ENCODE results near the gene LMOD1. TPM values are rescaled to one million over a fixed set of nuclear protein-coding genes. Genes with fewer than 3 reads are reported as not detected.

LMOD1 gene
- total RNA-seq, 1 donor from 2014 or later: 0.26 TPM

DNA sequence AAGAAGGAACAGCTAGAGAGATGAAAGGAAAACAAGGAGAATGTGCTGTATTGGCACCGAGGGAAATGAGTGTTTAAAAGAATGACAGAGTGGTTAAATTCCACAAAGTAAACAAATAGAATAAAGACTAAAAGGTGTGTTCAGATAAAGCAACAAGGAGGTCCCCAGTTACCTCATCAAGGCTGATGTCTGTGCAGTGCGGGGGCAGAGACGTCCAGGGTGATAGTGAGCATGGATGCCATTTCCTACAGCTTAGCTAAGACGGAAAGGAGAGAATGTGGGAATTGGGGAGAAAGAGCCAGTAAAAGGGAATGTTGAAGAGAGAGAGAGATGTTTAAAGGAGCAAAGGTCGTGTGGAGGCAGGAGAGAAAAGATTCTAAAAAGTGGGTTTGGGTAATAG, 15.5 kb downstream of the LMOD1 start:
- TF ChIP-seq, protein P1, sequence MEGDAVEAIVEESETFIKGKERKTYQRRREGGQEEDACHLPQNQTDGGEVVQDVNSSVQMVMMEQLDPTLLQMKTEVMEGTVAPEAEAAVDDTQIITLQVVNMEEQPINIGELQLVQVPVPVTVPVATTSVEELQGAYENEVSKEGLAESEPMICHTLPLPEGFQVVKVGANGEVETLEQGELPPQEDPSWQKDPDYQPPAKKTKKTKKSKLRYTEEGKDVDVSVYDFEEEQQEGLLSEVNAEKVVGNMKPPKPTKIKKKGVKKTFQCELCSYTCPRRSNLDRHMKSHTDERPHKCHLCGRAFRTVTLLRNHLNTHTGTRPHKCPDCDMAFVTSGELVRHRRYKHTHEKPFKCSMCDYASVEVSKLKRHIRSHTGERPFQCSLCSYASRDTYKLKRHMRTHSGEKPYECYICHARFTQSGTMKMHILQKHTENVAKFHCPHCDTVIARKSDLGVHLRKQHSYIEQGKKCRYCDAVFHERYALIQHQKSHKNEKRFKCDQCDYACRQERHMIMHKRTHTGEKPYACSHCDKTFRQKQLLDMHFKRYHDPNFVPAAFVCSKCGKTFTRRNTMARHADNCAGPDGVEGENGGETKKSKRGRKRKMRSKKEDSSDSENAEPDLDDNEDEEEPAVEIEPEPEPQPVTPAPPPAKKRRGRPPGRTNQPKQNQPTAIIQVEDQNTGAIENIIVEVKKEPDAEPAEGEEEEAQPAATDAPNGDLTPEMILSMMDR (IDR thresholded peaks at IDR 0.05; ENCODE audit: insufficient read depth, low read length, severe bottlenecking): no peak
- Histone ChIP-seq H3K36me3 (ENCODE audit: control insufficient read depth, insufficient read depth, low read length) (no peaks in the 10 kb centered on the region), H3K27me3 (ENCODE audit: control insufficient read depth, insufficient read depth, low read length) (no peaks in the 10 kb centered on the region), H3K4me3 (ENCODE audit: low read depth, low read length) (no peak overlapping the region)
- no peak for FAIRE-seq
- no peak for DNase-seq (ENCODE audit: low read depth)

DNA sequence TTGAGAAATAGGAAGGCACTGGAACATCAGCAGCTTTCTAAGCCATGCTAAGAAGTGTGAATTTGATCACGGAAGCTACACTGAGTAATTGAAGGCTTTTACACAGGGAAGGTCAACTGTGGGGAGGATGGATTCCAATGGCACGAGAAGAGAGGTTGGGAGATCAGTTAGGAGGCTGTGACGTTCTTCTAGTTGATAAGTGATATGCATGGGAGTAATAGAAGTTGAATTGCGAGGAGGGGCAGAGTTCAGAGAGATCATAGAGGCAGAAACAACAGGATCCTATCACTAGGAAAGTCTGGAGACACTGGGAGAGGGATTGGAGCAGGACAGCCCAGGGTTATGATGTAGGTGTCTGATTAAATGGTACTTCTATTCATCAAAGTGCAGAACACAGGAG, 16.2 kb downstream of the LMOD1 start:
- no peaks in the 10 kb centered on the region for H3K27me3 ChIP-seq (ENCODE audit: control insufficient read depth, insufficient read depth, low read length)
- peak; percentile 58 for FAIRE-seq
- no peak overlapping the region for H3K4me3 ChIP-seq (ENCODE audit: low read depth, low read length)
- DNase-seq (ENCODE audit: low read depth): no peak
- H3K36me3 ChIP-seq (ENCODE audit: control insufficient read depth, insufficient read depth, low read length): no peaks in the 10 kb centered on the region
- TF ChIP-seq, protein P1 (IDR thresholded peaks at IDR 0.05; ENCODE audit: insufficient read depth, low read length, severe bottlenecking): no peak

DNA sequence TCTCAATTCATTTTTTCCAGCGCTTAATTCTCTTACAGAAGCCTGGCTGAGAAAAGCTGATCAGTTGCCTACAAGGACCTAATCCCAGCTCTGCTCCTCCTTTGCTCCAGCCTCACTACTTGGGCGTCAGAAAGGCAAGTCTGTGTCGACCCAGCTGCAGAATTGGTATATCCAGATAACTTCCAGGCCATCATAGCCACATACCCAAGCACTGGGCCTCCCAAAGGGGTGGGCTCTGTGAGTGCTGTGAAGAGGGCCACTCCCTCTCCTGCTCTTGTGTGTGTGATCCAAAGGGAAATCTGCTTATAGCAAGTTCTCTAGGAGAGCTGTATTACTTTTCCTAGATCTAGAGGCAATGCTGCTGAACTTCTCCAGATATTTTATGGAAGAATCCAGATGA, 18.1 kb downstream of the LMOD1 start:
- no peaks in the 10 kb centered on the region for H3K27me3 ChIP-seq (ENCODE audit: control insufficient read depth, insufficient read depth, low read length)
- FAIRE-seq: no peak
- TF ChIP-seq, protein P1 (IDR thresholded peaks at IDR 0.05; ENCODE audit: insufficient read depth, low read length, severe bottlenecking): no peak

DNA sequence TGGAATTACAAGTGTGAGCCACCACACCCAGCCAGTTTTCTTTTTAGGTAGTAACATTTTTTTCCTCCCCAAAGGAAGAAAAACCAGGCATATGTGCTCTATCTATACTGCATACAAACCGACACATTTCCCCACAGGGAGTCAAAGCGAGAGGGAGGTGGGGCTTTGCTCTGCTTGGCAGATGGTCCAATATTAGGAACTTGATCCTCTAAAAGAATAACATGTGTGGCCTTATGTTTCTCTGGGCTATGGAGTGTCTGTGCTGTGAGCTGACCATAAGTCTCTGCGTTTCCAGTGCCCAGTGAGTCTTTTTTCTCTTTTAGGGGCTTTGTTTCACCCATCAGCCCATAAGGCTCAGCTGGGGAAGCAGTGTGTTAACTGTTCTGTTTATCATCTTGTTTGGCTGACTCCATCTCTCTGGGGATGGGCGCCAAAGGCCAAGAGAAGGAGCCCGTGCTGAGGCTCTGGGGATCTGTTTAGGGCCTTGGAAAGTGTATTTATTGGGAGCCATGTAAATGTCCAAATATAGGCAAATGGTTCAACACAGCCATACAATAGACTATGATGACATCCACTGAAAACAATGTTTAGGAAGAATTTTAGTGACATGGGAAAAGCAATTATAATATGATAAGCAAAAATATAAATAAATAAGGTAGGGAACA, 20.2 kb downstream of the LMOD1 start:
- no peak for DNase-seq (ENCODE audit: low read depth)
- no peak for FAIRE-seq
- Histone ChIP-seq H3K27me3 (ENCODE audit: control insufficient read depth, insufficient read depth, low read length) (no peaks in the 10 kb centered on the region), H3K4me3 (ENCODE audit: low read depth, low read length) (no peak overlapping the region), H3K36me3 (ENCODE audit: control insufficient read depth, insufficient read depth, low read length) (no peaks in the 10 kb centered on the region)
- TF ChIP-seq, protein P1 (IDR thresholded peaks at IDR 0.05; ENCODE audit: insufficient read depth, low read length, severe bottlenecking): no peak

More for the DNA sequence above, 18.1 kb downstream of the LMOD1 start:
- H3K36me3 ChIP-seq (ENCODE audit: control insufficient read depth, insufficient read depth, low read length): no peaks in the 10 kb centered on the region
- H3K4me3 ChIP-seq (ENCODE audit: low read depth, low read length): no peak overlapping the region
- no peak for DNase-seq (ENCODE audit: low read depth)

DNA sequence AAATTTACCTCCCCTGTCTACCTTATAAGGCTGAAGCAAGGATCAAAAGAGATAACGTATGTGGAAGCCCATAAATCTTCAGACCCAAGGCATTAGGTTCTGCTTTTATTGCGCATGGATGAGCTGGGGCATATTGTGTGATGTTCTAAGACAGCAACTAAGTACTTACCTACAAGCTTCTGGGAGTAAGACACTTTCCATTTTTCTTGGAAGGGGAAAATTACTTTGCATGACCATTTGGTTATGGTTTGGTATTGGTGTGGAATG, 21.1 kb downstream of the LMOD1 start:
- H3K36me3 ChIP-seq (ENCODE audit: control insufficient read depth, insufficient read depth, low read length): no peaks in the 10 kb centered on the region
- TF ChIP-seq, protein P1 (IDR thresholded peaks at IDR 0.05; ENCODE audit: insufficient read depth, low read length, severe bottlenecking): no peak
- H3K4me3 ChIP-seq (ENCODE audit: low read depth, low read length): no peak overlapping the region
- no peaks in the 10 kb centered on the region for H3K27me3 ChIP-seq (ENCODE audit: control insufficient read depth, insufficient read depth, low read length)
- FAIRE-seq (no peak), DNase-seq (ENCODE audit: low read depth) (no peak)

DNA sequence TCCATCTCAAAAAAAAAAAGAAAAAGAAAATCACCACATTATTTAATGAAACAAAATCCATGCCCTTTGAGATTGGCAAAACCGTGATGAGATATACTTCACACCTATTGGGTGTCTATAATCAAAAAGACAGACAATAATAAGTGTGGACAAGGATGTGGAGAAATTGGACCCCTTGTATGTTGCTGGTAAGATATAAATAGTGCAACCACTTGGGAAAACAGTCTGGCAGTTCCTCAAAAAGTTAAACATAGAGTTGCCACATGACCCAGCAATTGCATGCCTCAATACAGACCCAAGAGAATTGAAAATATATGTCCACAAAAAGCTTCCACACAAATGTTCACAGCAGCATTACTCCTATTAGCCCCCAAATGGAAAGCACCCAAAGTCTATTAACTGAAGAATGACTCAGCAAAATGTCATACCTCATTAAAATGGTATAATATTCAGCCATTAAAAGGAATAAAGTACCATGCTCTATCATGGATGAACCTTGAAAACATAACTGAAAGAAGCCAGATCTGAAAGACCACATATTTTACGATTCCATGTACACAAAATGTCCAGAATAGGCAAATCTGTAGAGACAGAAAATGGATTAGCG, 24.3 kb downstream of the LMOD1 start:
- Histone ChIP-seq H3K36me3 (ENCODE audit: control insufficient read depth, insufficient read depth, low read length) (no peaks in the 10 kb centered on the region), H3K4me3 (ENCODE audit: low read depth, low read length) (no peak overlapping the region), H3K27me3 (ENCODE audit: control insufficient read depth, insufficient read depth, low read length) (no peaks in the 10 kb centered on the region)
- DNase-seq (ENCODE audit: low read depth): no peak
- no peak for FAIRE-seq
- TF ChIP-seq, protein P1 (IDR thresholded peaks at IDR 0.05; ENCODE audit: insufficient read depth, low read length, severe bottlenecking): no peak
